Right kidney (tissue), 1 donor: Measurements from ENCODE around the gene KHSRP.
"Not testable (repeated sequence)": the region's sequence is repeated elsewhere in the genome, so short reads cannot be mapped to it uniquely, and the experiment has no call there.

Source experiments
- DNase-seq: peaks from one replicate; pipeline ENCODE4 v3.0.0-alpha.2; 2016

The KHSRP gene

DNA sequence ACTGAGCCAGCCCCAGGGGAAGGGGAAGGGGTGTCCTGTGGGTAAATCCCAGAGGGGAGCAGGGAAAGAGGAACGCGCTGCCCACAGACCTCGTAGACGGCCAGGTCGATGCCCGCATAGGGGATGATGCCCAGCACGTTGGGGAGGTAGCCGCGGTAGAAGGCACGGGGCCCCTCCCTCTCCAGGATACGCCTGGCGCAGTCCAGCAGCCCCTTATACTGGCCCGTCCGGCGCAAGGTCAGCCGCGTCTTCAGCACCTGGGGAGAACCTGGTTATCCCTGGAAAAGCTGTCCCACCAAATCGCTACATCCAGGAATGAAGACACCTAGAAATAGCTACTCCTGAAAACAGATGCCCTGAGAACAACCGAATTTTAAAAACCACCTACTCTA, 27.6 kb upstream of the KHSRP start:
- no peak for DNase-seq

- no peak for DNase-seq
Measured at GRCh38 chr19:6451583-6452222, 27.1 kb upstream of the KHSRP start.

DNA sequence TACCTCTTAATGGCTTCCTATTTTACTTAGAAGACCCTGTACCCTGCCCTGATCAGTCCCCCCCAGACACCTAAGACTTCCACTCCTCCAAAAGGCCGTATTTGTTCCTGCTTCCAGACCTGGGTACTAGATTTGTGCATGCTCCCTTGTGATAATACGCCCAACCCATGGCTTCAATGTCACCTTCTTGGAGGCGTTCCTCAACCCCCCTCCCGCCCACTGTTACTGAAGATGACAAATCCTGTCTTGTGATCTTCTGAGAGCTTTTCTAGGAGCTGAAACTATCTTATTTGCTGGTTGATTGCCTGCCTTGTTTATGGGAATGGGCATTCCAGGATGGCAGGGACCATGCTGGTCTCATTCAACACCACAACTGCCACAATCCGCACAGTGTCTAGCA, 25.6 kb upstream of the KHSRP start:
- no peak for DNase-seq

GRCh38 chr19:6448045-6448444, 23.4 kb upstream of the KHSRP start:
- no peak for DNase-seq

- no peak for DNase-seq
Measured at GRCh38 chr19:6446452-6446851, 21.8 kb upstream of the KHSRP start.

DNA sequence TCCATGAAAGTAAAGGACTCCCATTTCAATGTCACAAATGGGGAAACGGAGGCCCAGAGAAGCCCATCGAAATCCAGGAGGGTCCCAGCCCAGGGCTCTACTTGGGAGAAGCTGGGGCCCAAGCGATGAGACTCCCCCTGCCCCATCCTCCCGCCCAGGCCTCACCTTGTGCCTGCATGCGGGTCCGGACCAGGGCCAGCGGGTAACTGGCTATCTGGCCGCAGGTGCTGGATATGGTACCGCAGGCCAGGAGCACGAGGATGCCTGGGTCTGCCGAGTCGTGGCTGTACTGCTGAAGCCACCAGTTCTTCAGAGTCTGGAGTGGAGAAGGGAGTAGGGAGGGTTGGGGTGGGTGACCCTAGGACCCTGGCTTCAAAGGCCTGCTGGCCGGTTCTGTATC, 19.4 kb upstream of the KHSRP start:
- no peak for DNase-seq

GRCh38 chr19:6442087-6442688, 17.6 kb upstream of the KHSRP start:
- DNase-seq = no peak

DNA sequence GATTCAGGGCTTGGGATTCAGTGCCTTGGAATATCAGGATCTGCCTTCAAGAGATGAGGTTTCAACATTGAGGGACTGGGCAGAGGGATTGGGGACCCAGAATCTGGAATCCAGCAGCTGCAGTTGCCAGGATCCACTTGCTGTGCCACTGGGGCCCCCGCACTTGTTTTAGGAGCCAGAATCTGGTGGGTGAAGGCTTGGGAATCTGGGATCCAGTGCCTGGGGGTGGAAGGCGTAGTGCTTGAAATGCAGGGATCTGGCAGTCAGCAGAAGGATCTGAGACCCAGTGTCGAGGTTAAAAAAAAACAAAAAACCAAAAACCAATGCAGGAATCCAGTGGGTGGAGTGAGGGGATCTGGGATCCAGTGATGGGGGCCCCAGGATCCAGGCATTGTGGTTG, 16.3 kb upstream of the KHSRP start:
- DNase-seq = no peak

DNA sequence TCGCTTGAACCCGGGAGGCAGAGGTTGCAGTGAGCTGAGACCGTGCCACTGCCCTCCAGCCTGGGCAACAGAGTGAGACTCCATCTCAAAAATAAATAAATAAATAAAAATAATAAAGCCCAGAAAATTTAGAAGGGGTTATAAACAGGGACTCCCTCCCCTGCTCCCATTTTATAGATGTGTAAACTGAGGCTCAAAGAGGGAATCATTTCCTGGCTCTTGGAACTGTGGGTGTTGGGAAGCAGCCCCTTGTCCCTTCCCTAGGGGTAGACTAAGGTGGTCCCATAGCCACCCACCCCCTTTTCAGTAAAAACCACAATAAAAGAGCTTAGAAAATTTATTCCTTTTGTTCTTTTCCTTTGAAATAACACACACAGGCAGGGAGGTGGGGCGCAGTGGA, 15.1 kb upstream of the KHSRP start:
- no peak for DNase-seq

GRCh38 chr19:6433663-6434062, 9.1 kb upstream of the KHSRP start, which contains the start of gene SLC25A41:
SLC25A41 (minus strand) TSS chr19:6433763; CDS start chr19:6433693, 70 bp downstream.
- DNase-seq = no peak

DNA sequence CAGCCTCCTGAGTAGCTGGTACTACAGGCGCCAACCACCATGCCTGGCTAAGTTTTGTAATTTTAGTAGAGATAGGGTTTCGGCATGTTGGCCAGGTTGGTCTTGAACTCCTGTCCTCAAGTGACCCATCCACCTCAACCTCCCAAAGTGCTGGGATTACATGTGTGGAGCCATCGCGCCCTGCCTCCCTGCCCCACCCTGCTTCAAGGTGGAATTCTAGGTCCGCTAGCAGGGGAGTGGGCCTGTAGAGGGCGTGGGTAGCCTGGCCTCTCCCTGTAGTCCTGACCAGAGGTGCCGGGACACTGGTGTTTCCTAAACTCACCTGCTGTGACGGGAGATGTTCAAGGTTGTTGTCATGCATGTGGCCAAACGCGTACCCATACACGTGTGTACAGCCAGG, 8.6 kb upstream of the KHSRP start:
- DNase-seq = no peak

DNA sequence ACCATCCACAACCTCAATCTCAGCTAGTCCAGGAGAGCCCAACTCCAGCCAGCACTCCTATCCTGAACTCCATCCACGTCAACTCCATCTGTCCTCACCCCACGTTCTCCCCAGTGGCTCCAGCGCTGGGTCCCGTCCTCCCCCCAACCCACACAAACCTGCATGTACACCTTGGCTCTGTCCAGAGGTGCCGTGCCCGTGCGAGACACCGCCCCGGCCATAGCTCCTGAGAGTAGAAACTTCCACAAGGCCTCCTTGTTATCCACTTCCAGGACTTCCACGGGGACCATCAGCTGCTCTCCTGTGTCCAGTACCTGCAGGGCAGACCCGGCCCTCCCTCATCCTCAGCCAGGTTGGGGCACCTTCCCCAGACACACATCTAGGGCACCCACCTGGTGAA, 7.3 kb upstream of the KHSRP start:
- no peak for DNase-seq

DNA sequence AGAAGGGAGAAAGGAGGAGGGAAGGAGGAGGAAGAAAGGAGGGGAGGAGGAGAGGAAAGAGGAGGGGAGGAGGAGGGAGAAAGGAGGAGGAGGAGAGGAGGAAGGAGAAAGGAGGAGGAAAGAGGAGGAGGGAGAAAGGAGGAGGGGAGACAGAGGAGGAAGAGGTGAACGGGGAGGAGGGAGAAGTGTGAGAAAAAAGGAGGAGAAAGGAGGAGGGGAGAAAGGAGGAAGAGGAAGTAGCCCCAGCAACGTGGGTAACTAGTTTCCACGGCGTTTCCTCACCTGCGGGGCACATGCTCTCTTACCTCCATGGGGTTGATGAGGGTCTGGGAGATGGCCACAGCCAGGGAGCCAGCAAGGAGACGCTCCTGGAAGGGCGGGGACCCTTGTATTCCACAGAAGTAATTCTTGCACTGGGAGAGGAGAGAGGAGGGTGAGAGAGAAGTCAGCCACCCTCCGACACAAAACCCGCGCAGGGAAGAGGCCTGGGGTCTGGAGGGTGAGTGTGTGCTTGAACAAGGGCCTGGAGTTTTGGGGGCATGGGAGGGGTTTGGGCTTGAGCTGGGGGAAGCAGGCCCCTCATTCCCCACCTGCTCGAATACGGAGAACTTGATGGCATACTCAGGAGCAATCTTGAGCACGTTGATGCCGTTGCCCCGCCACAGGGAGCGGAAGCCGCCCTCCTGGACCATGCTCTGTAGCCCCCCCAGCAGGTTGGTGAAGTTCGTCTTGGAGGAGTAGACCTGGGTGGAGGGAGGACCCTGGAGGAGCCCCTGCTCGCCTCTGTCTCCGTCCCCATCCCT, 5.0 kb upstream of the KHSRP start:
- DNase-seq = no peak

GRCh38 chr19:6428692-6429418, 4.2 kb upstream of the KHSRP start:
- not testable (repeated sequence) for DNase-seq

DNA sequence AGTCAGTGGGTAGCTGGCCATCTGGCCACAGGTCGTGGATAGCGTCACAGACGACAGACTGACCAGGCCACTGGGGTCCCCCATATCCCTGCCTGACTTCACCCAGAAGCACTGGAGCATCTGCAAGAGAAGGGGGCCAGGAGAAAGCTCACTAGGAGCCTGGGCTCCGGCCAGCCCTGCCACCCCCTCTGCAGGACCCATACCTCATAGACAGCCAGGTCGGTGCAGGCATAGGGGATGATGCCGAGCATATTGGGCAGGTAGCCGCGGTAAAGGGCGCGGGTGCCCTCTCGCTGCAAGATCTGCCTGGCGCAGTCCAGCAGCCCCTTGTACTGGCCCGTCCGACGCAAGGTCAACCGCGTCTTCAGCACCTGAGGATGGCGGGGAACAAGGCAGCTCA, 2.5 kb upstream of the KHSRP start:
- DNase-seq = no peak

DNA sequence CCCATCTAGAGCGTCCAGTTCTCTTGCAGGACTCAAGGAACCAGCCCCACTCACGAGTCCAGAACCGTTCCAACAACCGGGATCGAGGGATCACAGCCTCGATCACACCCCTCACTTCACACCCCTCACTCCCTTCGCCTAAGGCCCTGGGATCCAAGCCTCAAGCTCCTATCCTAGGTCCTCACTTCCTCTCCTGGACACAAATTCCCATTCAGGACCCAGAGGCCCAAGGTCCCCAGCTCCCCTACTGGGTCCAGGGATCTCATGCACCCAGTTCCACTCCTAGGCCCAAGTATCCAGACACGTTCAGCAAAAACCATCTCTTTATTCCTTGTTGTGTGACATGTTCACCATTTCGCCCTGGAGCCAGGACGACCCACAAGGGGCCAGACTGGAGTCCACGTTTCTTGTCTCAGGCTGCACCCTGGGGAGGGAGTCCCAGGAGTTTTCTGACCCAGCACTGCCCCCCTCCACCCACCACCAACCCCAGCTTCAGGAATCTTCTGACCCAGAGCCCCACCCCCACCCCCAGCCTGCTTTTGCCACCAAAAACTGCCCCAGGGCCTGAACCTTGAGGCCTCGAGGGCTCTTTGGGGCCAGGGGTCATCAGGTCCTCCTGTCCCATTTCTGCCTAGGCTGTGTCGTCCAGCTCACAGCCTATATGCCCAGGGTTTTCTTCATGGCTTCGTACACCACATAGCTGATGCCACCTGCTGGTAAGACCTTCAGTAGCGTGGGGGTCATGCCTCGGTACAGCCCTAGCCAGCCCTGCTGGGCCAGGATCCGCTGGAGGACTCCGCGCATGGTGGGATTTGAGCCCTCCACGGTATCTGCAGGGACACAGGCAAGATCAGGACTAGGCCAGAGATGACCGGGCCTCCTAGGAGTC, 1.4 kb upstream of the KHSRP start:
- DNase-seq = no peak

DNA sequence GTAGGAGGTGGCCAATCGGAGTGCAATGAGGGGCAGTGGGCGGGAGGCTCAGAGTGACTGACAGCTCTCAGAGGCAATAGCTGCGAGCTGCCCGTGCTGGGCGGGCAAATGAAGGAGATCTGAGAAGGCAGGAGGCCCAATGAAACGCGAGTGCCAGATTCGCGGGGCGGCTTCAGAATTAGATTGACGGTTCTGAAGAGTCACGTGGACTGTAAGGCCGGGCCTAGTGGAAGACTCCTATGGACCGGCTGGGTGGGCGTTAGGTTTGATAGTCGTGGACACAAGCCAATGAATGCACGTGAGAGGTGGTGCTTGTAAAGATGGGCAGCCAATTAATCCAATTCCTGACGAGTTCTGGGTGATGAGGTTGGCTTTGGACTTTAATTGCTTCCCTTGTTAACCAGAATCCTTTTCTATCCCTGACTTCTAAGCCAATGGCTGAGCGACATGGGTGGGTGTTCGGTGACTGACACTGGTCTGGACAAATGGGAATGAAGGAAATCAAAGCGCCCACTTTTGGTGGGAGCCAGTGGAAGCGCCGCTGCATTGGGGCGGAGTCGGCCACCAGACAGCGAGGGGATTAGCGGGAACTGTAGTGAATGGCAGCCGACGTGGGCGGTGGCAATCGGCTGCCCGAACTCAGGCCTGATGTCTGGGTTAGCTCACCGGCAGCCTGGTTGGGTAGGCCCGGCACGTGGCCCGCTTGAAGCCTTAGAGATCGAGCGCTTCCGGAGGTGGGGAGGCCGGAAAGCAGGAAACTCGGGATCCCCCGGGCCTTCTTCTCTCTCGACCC, 524 bp upstream of the KHSRP start:
- peak; percentile 90 for DNase-seq

- peak; percentile 52 for DNase-seq
Measured at GRCh38 chr19:6423499-6424194, 964 bp downstream of the KHSRP start.

DNA sequence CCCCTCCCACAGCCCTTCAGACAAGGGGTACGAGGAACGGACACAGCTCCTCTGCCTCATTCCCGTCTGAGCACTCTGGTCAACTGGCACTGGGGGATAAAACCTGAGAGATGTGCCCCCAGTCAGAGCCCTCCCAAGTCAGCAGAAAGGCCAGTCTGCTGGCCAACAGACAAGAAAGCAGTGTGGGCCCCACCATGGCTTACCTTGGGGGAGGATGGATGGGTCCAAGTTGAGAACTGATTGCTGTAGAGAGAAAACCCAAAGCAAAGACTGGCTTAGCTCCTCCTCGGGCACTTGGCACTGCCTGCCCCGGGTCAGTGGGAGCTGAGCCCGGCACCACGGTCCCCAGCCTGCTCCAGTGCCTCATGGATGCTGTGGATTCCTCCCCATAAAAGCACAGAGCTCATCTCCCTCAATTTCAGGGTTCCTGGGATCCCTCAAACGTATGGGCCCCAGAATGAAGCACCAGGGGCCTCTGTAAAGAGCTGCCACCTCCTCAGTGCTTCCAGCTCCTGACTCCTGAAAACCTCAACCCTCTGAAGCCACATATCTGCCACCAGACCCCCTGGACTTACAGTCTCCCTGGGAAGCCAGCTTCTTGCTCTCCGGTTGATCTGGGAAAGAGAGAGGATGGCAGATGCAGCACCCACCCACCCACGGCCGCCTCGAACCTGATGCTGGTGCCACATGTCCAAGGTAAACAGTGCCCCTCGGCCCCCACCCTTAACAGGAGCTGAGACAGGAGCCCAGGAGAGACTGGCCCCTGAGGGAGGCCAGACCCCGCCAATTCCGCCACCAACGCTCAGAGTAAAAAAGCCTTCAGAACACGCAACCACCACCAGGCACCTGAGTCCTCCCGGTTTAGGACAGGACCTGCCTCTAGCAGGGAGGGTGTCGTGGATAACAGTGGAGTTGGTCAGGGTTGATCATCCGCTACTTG, 3.3 kb downstream of the KHSRP start:
- DNase-seq = no peak
